DMS79 treated with DMSO at 0.1 percent for 48 hours (cell line): ENCODE results near the gene ATAD3A.
"Not testable (repeated sequence)": the region's sequence is repeated elsewhere in the genome, so short reads cannot be mapped to it uniquely, and the experiment has no call there.

Experiments used
- DNase-seq: peaks from one replicate; lab custom pipeline; 2025; lab: John Stamatoyannopoulos, UW

Gene ATAD3A

DNA sequence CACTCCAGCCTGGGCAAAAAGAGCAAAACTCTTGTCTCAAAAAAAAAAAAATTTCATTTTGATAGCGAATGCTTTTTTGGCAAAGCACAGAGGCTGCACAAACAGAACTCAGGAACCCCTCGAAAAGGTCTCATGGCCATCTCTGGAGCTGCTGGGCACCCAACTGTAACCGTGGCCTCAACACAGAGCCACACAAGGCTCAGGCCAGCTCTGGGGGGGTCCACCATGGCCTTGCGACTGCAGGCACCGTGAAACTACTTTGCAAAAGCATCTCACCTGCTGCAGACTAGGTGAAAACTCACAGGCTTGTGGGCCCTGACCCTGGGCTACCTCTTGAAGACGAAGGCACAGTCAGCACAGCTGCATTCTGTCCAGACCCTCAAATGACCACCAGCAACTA lies 44.5 kb downstream of the ATAD3A start:
- no peak for DNase-seq

DNA sequence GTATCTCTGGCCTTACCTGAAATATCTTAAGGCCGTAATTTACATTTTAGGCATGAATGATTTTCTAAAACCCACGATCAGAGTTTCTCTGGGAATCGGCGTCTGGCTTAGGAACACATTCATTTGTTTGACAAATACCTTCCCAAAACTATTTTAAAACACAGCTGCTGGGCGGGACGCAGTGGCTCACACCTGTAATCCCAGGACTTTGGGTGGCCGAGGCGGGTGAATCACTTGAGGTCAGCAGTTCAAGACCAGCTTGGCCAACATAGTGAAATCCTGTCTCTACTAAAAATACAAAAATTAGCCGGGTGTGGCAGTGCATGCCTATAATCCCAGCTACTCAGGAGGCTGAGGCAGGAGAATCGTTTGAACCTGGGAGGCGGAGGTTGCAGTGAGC lies 45.0 kb downstream of the ATAD3A start:
- DNase-seq: not testable (repeated sequence)

DNA sequence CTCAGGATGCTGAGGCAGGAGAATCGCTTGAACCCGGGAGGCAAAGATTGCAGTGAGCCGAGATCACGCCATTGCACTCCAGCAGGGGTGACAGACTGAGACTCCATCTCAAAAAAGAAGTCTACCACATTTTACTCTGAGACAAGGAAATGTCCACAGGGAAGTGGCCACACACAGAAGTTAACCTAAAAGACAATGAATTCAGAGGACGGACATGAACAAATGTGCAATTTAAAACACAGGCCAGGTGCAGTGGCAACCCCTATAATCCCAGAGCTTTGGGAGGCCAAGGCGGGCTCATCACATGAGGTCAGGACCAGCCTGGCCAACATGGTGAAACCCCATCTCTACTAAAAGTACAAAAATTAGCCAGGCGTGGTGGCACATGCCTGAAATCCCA lies 45.7 kb downstream of the ATAD3A start:
- not testable (repeated sequence) for DNase-seq

DNA sequence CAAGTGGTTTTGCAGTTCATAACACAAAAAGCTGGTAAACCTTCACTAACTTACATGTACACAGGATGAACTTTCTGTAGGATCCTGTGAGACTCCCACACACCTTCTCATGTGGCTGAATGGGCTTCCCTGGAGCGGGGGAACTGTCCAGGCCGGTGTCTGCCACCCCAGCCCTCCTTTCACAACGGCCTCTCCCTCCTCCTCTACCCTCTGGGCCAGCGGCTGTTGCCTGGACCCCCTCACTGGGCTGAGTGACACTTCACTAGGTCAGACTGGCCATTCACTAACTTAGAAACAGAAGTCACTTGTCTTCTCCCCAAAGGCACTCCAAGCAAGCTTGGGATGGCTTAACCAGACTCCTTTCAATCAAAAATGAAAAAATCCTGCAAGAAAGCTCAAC lies 46.6 kb downstream of the ATAD3A start:
- no peak for DNase-seq

DNA sequence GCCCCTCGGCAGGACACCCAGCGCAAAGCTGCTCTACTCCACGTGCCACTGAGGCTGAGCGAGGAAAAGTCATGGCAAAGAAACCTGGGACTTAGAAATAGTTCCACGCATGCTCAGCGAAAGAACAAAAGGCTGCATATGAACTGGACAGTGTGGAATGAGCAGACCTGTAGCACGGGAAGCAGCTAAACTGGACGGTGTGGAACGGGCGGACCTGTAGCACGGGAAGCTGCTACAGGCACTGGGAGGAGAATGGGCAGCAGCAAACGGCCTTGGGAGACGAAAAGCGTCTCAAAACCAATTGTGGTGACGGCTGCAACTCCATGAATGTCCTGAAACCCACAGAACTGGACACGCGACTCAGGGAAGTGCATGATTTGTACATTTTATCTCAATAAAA lies 47.1 kb downstream of the ATAD3A start:
- no peak for DNase-seq

DNA sequence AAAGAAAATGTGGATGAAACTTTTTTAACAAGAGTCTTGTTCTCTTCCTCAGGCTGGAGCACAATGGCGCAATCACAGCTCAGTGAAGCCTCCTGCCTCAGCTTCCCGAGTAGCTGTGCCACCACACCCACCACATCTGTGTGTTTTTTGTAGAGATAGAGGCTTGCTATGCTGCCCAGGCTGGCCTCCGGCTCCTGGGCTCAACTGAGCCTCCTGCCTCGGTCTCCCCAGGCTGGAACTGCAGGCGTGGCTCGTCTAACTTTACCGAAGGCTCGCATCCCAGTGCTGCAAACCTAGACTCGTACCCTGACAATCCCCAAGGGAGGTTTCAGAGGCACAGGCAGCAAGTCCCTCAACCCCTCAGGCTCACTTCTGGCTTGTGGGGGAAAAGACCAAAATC lies 48.2 kb downstream of the ATAD3A start:
- DNase-seq: no peak

DNA sequence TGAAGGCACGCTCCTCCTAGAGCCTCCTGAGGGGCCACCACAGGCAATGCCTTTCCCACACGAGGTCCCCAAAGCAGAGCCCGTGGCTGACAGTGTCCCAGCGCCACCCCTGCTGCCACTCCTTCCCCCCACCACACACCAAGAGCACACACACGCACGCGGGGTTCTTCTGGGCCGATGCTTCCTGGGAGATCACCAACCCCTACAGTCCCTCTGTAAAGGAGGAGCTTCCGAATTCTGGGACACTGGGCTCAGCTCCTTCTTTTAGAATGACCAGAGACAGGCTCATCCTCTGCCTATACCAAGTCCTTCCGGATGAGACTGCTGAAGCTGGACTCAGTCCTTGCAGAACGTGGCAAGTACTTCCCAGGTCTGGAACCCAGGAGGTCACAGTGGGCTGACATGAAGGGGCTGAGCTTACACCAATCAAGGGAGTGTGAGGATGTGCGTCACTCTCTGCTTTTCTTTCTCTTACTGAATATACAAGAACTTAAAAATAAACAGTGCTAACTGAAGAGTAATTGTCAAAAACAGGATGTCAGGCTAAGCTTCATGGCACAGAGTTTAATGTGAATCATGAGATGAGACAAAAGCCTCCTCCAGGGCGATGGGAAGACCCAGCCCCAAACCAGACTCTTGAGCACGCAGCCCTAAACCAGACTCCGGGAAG lies 50.0 kb downstream of the ATAD3A start:
- DNase-seq: no peak

DNA sequence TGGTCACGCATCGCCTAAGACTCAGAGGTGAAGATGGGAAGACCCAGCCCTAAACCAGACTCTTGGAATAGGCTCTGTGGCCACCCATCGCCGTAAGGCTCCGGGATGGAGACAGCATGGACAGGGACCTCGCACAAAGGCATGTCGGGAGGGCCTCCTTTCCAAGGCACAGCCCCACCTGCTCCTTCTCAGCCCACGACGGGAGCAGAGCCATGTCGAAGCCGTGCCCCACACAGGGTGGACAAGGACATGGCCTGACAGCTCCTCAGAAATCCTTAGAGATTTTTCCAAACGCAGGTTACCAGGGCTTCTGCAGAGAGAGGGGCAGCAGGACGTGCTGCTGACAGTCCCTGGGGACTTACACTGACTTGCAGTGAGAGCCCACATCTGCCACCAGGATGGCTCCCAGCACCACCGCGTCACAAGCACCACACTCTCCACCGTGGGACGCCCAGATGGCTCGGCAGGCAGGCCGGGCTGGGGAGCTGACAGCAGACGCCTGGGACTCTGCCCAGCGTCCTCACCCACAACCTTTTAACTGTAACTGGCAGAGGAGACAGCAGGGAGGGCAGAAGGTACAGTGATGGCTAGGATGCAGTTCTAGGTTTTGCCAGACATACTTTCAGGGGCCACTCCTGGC lies 50.7 kb downstream of the ATAD3A start:
- no peak for DNase-seq

DNA sequence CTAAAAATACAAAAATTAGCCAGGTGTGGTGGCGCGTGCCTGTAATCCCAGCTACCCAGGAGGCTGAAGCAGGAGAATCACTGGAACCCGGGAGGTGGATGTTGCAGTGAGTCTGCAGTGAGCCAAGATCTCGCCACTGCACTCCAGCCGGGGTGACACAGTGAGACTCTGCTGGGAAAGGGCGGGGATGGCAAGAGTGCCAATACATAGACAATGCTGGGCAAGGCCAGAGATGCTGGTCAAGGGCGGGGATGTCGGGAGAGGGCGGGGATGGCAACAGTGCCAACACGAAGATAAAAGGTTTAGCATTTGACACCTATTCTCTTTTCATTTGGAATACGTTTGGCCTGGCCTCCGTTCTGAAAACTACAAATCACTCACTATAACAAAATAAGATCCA lies 51.7 kb downstream of the ATAD3A start:
- DNase-seq: no peak

DNA sequence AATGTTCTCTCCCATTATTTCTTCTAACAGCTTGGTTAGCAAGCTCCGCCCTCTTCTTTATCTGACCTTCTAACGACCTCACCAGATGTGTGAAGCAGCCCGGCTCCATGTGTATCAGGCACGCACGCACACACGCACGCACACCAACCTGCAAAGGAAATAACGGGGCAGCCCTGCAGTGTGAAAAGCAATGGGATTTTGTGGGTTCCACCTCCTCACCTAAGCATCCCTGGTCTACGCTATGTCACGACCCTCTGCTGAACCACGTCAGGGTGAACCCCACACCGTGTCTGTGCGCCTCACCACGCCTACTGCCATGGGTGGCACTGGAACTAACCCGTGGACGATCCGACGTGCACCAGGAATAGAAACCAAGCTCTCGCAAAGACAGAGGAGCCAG lies 52.3 kb downstream of the ATAD3A start:
- DNase-seq: no peak

DNA sequence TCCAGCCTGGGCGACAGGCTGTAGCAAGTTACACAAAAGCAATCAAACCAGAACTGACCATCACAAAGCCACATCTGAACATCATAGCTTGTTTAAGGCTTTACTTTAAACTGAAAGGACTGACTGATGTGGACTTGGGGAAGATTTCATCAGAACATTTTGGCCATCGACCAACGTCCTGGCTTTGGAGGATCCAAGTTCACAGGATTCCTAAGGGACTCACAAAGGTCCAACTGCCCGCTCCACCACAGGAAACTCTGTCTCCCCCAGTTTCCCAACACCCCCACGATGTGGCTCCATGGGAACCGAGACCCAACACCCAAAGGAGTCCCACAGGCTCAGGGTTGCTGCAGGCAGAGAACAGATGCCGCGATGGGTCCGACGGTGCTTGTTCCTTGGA lies 53.4 kb downstream of the ATAD3A start:
- no peak for DNase-seq

DNA sequence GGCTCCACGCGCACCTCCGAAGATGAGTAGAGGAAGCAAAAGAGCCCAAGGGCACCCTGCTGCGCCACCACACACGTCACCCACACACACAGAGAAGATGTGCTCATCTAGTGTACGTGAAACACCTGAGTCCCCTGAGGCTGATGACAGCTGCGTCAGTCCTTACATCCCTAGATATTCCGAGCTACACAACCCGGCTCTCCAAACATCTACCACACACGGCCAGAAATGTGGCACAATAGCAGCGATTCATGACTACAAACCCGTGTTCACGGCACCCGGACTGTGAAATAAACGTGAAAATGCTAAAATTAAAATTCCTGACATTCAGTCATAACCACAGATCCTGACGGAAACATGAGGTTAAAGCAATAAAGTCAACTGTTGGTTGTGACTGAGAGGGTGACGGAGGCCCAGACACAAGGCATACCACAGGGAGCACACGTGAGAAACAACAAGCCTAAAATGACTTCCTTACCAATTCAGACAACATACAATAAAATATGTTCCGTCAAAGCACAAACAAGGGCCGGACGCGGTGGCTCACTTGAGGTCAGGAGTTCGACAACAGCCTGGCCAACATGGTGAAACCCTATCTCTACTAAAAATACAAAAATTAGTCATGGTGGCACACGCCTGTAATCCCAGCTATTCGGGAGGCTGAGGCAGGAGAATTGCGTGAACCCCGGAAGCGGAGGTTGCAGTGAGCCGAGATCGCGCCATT lies 55.4 kb downstream of the ATAD3A start:
- no peak for DNase-seq

DNA sequence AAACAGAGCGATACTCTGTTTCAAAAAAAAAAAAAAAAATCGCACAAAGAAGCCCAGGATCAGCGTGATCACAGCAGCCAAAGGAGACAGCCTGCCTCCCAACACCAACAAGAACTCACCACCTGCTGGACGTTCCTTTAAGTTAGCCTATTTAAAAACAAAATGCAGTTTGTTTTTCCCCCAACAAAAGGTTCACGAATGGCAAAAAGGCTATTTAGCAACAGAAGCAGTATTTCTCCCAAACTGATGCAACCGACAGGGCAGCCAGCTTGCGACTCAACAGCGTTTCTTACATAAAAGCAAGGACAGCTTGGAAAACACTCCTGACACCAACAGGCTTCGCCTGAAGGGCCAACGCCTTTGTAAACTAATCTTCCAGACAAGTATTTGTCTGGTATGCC lies 55.9 kb downstream of the ATAD3A start:
- DNase-seq: no peak

DNA sequence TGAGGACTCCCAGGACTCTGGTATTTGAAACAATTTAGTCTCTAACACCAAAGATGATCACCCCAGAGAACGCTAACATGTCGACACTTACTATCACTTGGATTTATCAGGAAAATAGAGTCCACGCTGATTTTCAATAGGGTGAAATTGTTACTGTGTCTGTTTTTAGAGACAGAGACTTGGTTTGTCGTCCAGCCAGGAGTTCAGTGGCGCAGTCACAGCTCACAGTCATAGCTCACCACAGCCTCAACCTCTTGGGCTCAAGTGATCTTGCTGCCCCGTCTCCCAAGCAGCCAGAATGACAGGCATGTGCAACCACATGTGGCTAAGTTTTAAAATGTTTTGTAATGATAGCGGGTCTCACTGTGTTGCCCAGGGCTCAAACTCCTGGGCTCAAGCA lies 57.4 kb downstream of the ATAD3A start:
- DNase-seq: no peak

DNA sequence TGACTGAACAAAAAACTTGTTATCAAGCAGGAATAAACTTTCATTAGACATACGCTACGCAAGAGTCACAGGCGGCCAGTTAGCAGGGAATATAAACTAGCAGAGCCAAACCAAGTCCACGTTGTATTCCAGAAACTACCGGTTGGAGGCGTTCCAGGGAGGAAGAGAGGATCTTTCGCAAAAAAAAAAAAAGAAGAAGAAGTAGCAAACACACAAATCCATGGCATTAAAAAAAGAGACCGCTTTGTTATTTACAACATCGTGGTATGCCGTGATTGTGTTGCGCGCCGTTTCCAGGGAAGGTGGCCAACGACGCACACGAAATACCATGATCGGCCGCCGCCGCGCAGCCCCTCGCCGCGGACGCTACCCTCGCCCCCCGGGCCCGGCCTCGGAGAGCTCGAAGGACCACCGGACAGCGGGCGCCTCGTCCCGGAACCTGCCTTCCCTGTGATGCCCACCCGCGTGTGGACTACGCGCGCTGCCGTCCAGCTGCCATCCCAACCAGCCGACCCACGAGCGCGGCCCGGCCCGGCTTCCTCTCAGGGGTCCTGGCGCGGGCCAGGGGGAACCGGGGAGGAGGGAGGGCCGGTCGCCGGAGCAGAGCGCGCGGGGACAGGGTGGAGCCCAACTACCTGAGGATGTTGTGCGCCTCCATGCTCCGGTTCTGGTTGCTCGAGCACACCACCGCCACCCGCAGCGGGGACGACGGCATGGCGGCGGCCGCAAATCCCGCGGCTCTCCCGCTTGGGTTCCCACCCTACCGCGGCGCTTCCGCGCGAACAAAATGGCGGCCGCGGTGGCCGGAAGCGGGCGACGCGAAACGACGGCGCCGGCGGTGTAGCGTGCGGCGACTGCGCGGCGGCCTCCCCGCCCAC lies 62.1 kb downstream of the ATAD3A start:
- peak; percentile 60 for DNase-seq

DNA sequence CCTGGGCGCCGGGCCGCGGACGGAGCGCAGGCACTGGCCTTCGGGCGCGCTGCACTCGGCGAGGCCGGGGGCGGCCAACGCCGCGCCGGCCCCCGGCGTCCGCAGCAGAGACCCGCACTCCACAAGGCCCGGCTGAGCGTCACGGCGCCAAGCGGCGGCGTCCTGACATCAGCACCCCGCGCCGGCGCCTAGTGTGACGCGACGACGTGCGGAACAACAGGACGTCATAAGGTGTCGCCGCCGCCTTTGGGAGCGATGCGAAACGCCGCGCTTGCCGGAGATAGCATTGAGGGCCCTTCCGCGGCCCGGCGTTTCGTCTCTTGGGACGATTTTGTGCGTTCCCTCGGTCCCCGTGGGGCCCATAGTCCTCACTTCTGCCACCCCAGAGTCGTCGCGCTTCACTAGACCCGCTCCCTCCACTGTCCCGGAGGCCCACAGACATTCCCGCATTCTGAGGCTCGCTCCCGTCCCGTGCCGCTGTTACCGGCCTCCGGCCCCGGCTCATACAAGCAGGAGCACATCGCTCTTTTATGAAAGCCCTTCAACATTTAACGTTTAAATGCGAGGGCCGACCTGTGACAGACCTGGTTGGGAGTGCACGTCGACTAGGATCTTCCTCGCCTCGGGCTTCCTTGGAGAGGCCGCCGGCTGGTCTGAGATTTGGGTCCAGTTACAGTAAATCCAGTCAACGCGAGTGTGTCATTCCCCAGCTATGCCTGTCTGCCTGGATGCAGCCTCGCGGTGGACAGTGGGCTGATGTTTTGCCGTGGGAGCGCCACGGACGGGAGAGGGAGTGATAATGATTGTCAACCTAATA lies 63.0 kb downstream of the ATAD3A start, which contains the start of gene SSU72:
Gene SSU72, minus strand, starts transcription at position 143 of the 817 bp plus-strand sequence. CDS start 306 bp downstream, outside the sequence.
- DNase-seq: peak; percentile 82

DNA sequence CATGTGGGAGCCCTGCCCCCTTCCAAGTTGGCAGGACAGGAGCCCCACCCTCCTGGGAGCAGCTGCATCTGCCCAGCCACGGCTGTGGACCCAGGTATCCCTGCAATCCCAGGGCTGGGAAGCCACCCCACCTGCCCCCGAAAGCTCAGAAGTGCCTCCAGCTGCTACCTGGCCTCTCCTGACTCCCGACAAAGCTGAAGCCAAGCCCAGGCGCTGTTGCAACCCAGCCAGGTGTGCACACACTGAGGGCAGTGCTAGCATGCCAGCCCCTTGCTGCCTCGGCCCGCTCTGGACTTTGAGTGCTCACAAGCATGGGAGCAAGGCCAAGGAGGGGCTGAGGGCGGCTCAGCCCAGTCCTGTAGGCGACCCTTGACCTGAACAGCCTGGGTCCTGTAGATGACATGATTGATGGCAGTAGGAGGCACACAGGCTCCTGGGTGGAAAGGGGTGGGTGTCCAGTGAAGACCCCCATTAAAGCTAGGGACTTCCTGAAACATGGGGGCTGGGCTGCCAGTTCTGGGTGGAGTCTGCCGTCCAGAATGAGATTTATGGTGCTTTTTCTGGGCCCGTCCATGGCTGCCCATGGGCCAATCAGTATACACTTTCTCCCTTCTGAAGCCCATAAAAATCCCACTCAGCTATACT lies 65.5 kb downstream of the ATAD3A start:
- DNase-seq: no peak

DNA sequence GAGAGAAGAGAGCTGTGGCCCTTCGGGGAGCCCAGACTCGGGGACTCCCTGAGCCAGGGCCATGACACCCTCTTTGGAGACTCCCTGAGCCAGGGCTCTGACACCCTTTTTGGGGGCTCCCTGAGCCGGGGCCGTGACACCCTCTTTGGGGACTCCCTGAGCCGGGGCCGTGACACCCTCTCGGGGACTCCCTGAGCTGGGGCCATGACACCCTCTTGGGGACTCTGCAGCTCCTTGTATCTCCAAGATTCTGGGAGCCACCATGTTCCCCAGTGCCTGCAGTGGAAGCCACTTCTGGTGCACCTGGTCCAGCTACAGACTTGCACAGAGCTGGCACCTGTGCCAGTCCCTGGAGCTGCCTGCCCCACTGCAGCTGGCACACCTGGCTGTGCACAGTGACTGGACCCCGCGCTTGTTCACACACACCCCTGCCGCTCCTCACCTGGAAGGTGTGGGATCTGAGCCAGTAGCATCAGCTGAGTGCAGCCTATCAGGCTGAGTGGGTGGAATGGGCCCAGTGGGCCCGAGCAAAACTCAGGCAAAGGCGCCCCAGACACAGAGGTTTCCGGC lies 66.5 kb downstream of the ATAD3A start:
- no peak for DNase-seq

DNA sequence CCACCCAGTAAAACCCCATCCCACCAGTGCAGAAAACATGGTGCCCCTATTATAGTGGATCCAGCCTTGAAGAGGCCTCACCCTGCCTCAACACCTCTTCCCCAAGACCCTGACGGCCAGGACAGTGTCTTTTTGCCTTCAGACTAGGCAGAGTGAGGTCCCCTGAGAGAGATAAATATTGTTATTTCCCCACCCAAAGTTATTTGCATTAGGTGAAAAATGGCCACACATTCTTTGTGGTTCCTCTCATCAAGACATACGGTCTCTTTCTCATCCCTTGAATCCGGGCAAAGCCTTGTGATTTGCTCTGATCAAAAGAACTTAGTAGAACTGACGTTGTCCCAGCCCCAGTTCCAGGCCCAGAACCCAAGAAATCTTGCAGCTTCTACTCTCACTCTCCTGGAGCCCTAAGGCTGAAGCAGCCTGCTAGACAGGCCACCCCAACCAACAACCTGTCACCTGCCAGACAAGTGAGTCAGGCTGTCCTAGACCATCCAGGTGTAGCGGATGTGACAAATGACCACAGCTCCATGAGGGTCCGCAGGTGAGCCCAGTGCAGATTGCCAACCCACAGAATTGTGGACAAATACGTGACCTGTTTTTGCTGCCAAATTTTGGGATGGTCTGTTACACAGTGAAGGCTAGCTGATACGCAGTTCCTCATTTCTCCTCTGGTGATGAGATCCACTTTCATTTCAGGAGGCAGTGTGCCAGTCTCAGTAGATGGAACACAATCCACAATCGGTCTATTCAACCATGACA lies 70.8 kb downstream of the ATAD3A start:
- DNase-seq: no peak
